Lower leg skin (tissue), 3 donors: ENCODE data around the gene S100A4.

Source experiments
- POLR2A ChIP-seq, 2 donors: fragments of 450-650 bp; IDR thresholded peaks; one replicate each; pipeline ENCODE4 v1.6.1; 2016 to 2017; ENCODE audit warnings: antibody characterized with exemption in 2 of 2, mild to moderate bottlenecking in 1 of 2, moderate library complexity in 1 of 2
- TF ChIP-seq, protein P1 (sequence below), 3 donors: fragments of 450-650 bp; IDR thresholded peaks; one replicate each; pipeline ENCODE4 v1.5.1; 2016; ENCODE audit warnings: antibody characterized with exemption in 3 of 3, mild to moderate bottlenecking in 3 of 3, moderate library complexity in 2 of 3

DNA sequence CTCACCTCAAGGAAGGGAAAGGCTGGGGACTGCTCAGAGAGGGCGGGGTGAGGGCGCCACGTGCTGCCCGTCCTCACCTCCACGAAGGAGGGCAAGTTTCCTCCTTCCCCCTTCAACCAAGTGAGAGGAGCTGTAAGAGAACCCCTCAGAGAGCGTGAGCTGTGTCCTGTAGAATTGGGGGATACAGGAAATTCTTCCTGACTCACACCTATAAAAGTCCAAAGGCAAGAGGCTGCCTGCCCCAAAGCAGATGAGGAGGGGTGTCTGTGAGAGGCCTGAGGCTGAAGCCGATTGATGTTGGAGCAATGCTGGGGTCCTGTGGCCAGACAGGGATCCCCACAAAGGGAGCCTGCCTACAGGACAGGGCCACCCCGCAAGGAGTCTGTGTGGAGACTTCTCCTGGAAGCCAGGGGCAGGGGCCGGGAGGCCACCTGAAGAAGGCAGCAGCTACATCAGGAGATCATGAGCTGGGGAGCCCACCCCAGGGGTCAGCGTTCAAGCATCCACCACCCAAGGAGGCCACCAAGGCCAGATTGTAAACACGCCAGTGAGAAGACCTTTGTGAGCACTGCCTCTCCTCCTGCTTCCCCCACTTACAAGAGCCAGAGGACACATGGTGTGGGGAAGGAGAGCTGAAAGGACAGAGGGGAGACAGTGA is 37.6 kb downstream of the S100A4 start:
- TF ChIP-seq, protein P1, sequence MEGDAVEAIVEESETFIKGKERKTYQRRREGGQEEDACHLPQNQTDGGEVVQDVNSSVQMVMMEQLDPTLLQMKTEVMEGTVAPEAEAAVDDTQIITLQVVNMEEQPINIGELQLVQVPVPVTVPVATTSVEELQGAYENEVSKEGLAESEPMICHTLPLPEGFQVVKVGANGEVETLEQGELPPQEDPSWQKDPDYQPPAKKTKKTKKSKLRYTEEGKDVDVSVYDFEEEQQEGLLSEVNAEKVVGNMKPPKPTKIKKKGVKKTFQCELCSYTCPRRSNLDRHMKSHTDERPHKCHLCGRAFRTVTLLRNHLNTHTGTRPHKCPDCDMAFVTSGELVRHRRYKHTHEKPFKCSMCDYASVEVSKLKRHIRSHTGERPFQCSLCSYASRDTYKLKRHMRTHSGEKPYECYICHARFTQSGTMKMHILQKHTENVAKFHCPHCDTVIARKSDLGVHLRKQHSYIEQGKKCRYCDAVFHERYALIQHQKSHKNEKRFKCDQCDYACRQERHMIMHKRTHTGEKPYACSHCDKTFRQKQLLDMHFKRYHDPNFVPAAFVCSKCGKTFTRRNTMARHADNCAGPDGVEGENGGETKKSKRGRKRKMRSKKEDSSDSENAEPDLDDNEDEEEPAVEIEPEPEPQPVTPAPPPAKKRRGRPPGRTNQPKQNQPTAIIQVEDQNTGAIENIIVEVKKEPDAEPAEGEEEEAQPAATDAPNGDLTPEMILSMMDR (IDR thresholded peaks at IDR 0.05) = no peak
- TF ChIP-seq POLR2A (IDR thresholded peaks at IDR 0.05) = no peak
